Amniotic epithelial cell (primary cell): ENCODE measurements around the gene DARS2.
"Not testable (repeated sequence)": the region's sequence is repeated elsewhere in the genome, so short reads cannot be mapped to it uniquely, and the experiment has no call there.

Source experiments
- DNase-seq: peaks from one replicate; pipeline ENCODE4 v3.0.0-alpha.2; 2010; ENCODE audit warnings: low read depth

The DARS2 gene

DNA sequence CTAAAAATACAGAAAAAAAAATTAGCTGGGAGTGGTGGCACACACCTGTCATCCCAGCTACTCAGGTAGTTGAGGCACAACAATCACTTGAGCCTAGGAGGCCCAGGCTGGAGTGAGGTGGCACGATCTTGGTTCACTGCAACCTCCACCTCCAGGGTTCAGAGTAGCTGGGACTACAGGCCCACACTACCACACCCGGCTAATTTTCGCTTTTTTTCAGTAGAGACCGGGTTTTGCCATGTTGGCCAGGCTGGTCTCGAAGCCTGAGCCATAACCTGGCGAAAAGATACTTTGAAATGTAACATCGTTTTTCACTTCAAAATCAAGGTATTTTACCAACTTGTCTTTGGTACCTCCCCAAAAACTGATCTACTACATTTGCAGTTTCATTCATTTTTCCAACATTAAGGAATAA lies 37.3 kb downstream of the DARS2 start:
- DNase-seq, result no peak

DNA sequence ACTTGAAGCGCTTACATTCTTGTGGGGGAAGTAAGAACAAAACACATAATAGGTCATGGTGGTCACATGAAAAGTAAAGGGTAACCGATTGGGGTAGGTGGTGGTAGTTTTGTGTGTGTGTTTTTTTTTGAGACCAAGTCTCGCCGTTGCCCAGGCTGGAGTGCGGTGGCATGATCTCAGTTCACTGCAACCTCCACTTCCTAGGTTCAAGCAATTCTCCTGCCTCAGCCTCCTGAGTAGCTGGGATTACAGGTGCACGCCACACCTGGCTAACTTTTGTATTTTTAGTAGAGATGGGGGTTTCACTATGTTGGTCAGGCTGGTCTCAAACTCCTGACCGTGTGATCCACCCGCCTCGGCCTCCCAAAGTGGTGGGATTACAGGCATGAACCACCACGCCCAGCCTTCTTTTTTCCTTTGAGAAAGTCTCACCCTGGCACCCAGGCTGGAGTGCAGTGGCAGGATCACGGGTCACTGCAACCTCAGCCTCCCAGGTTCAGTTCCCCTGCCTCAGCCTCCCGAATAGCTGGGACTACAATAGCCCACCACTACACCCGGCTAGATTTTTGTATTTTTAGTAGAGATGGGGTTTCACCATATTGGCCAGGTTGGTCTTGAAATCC lies 37.8 kb downstream of the DARS2 start:
- not testable (repeated sequence) for DNase-seq

DNA sequence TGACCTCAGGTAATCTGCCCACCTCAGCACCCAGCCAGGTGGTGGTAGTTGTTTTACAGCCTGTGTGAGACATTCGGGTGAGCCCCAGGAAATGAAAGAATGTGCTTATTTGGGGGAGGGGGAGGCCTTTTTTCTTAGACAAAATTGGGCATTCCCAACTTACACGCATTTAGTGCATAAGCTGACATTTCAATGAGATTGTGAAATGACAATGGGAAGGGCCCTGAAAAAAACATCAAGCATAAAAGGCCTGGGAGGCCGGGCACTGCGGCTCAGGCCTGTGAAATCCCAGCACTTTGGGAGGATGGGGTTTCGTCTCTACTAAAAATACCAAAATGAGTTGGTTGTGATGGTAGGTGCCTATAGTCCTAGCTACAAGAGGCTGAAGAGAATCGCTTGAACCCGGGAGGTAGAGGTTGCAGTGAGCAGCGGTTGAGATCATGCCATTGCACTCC lies 38.3 kb downstream of the DARS2 start:
- DNase-seq, result no peak

DNA sequence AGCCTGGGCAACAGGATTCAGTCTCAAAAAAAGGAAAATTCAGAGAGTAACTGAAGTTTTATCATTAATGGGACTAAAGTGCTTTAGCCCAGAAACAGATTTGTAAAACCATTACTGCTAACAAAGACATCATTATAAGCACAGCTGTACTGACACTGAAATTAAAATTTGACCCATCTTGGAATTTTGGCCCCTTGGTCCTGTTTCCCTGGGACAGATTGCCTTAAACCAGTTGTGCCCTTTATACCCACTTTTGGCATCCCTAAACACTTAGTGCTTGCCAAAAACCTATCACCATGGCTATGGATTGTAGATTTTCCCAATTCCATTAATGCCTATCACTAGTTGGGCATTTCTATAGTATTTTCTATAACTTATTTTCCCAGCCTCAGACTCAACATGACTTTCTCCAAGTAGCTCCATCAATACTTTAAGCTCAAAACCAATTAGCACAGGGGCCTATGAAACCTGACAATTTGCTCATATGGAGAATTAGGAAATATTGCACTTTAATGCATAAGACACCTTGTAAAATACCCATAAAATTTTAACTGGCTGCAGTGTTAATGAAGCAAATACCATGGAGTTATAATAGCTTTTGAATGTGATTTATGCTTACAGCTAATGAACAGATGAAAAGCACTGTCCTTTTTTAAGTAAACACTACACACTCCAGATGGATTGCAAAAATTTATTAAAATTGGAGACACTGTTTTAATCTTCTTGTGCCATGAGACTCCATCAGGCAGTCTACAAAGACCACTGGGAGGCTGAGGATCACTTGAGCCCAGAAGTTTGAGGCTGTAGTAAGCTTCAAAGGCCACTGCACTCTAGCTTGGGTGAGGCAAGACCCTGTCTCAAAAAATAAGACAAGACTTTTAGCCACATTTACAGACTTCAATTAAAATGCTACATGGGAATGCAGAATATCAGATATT lies 39.0 kb downstream of the DARS2 start:
- DNase-seq, result no peak

DNA sequence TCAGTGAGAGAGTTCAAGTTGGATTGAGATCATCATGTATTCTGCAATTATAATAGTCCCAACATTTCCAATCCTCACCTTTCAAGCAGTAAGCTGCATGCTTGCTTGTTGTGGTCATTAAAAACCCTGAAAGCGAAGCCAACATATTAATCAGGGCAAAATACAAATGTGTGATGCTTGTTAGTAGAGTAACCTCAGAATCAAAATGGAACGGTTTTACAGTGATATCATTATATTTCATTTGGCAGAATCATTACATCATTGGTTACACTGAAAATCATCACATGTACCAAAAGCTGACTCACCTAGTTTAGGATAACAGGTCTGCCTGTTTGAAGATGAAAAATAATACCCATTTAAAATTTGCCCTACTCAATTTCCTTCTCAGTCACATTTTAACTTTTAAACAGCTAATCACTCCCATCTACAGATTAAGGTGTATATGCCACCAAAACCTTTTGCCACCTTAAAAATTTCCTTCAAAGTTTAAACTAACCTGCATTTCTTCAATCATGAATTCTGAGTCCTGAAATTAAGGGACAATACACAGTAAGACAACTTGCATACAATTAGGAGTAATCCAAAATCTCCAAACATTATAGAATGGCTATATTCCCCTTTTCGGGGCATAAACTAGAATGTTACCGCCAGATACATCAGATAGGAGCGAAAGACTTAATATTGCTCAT lies 39.9 kb downstream of the DARS2 start:
- DNase-seq, result peak; percentile 50

DNA sequence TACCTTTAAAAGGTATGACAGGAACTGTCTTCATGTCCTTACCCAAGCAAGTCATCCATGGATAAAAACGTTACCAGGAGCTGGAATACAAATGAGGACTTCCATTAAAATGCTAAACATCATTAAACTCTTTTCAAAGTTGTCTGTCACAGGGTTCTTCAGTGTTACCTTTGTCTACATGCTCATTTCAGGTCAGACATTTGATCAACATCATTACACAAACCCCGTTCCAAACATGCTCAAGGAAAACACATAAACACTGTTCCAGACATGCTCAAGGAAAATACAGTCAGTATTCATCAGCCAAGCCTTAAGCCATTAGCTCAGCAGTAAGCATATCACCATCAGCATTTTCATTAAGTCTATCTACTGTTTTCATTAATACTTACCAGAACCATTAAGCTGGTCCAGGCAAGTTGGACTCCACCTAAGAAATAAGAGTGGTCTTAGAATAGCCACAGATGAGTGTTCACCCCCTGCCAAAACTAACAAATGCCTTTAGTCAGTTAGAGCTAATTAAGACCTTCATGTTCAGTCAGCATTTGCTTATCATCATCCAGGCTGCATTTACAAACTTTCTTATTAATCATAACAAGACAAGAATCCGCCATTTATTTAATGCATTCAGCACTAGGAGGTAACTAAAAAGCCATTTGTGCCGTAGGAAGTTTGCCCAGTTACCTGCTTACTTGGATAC lies 41.1 kb downstream of the DARS2 start:
- DNase-seq, result no peak

DNA sequence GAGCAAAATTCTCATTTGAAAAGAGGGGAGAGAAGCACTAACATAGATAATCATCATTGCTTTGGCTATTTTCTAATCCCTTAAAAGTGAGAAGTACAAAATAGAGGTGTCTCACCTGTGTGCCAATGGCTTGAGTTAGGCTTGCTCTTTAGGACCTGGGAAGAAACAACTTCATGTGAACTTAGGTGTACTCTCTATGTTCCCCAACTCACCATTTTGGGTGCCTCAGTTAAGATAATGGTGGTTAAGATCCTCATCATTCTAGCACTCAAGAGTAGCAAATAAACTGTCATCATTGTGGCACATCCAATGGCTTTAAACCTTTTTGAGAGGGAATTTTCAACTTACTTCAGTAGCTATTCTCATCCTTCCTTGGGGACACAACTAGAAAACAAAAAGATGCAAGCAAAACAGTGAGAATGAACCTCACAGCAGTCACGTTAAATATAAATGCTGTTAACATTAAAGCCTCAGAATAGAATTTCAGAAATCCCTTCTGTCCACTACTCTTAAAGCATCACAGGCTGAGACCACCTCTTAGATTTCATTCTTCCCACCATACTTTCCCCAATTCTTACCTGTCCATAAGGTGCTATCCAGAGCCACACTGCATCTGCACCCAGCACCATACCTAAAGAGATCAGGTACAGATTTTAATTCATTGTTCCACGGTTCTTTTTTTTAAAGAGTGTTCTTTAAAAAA lies 42.1 kb downstream of the DARS2 start:
- DNase-seq, result no peak

DNA sequence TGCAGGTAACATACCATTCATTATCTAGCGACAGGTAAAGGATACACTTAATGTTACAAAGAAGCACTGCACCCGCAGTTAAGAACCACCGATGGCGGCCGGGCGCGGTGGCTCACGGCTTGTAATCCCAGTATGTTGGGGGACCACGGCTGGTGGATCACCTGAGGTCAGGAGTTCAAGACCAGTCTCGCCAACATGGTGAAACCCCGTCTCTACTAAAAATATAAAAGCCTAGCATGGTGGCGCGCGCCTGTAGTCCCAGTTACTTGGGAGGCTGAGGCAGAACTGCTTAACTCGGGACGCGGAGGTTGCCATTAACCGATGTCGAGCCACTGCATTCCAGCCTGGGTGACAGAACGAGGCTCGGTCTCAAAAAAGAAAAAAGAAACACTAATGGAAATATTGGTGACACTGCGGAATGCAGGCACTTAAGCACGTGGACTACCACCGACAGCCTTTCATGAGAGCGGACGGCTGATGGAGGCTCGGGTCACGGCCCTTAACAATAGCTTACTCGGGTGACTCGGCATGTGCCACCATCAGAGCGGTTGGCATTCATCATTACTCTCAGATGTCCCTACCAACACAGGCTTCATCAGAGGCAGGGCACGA lies 42.8 kb downstream of the DARS2 start:
- DNase-seq, result peak; percentile 28

DNA sequence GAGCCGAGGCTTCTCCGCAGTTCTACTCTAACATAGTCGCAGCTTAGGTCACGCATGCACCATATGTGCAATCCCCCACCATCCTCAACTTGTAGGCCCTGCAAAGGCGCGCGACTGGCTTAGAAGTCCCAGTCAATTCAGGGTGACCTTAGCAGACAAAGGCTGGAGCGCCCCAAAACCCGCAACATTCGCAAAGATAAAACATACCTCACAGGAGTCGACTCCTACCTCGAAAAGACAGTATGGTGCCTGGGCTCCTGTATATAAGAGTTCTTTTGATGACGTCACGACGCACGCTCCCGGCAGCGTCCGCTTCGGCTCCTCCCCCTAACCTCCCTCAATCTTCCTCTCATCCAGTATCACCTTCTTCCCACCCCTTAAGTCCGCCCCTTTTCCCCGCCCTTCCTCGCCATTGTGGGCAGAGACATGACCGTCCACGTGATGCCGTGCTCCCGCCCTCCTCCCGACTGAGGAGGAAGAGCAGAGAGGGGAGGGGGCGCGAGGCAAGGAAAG lies 43.3 kb downstream of the DARS2 start, which contains the start of gene GAS5:
Gene GAS5 (minus strand): TSS at position 237 of the 513 bp plus-strand sequence.
- peak; percentile 99 for DNase-seq

DNA sequence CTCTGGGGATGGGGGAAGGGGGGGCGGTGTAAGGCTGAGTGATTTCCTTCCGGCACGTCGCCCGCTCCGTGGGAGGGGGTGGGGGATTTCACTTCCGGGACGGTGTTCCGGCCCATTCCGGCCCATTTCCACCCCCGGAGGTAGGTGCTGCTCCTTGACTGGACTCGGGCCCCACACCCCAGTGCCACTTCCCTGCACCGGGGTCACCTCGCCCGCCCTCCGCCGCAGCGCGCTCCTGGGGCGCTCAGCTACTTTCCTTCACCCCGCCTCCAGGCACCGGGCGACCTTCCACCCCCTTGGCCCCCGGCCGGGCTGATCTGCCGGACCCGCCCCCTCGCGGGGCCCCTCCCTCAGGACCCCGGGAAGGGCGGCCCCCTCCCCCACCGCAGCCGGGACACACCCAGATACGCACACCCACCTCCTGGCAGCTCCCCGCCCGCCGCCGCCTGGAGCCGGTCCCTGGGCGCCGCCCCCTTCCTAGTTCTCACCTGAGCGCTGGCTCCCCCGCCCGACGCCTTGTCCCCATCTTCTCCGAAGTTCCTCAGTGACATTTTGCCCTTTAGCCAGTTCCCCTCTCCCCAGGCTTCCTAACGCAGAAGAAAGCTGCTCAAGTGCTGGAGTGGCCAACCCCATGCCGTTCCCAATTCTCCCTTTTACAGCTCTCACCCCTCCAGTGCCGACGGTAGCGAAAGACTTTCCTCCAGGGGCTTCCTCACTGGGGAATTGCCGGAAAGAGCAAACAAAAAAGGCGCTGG lies 44.0 kb downstream of the DARS2 start, which contains the start of gene ZBTB37:
Gene ZBTB37 (plus strand): TSS at position 115 of the 755 bp plus-strand sequence. CDS start 1,846 bp downstream, outside the sequence.
- peak; percentile 37 for DNase-seq

DNA sequence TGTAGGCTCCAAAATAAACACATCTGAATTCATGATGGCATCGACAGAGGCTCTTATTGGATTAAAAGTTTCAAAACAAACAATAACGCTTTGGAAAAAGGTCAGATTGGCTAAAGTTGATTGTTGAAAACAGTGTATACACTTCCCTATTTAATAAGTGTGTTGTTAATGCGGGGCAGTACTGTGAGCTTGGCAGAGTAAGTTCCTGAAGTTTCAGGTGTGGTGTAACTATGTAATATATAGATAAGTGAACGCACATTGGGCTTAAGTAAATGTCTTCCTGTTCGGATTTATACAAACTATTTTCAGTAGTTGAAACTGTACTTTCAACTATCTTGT lies 44.5 kb downstream of the DARS2 start:
- no peak for DNase-seq

DNA sequence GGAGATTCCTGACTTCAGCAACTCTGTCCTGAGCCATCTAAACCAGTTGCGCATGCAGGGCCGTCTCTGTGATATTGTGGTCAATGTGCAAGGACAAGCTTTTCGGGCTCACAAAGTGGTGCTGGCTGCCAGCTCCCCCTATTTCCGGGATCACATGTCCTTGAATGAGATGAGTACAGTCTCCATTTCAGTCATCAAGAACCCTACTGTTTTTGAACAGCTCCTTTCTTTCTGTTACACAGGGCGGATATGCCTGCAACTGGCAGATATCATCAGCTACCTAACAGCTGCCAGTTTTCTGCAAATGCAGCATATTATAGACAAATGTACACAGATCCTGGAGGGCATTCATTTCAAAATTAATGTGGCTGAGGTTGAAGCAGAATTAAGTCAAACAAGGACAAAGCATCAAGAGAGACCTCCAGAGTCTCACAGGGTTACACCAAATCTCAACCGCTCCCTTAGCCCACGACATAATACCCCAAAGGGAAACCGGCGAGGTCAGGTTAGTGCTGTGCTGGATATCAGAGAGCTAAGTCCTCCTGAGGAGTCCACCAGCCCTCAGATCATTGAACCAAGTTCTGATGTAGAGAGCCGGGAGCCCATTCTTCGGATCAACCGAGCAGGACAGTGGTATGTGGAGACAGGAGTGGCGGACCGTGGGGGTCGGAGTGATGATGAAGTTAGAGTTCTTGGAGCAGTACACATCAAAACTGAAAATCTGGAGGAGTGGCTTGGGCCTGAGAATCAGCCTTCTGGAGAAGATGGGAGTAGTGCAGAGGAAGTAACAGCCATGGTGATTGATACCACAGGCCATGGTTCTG lies 46.0 kb downstream of the DARS2 start:
- DNase-seq, result no peak

DNA sequence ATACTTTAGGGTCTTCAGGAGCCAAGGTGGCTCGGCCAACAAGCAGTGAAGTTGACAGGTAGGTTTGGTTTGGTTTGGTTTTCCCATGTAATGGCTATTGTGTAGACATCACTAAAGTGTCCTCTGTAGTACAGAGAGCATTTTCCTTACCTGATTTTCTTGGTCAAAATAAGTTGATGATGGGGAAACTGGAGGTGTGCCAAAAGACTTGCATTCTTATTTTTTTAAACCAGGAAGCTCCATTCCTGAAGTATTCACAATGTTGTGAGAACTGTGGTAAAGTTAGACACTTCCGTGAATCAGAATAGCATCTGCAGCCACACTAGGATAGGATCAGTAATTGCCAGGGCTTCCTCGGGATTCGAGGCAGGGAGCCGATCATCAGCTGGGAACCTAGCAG lies 46.6 kb downstream of the DARS2 start:
- DNase-seq, result no peak

DNA sequence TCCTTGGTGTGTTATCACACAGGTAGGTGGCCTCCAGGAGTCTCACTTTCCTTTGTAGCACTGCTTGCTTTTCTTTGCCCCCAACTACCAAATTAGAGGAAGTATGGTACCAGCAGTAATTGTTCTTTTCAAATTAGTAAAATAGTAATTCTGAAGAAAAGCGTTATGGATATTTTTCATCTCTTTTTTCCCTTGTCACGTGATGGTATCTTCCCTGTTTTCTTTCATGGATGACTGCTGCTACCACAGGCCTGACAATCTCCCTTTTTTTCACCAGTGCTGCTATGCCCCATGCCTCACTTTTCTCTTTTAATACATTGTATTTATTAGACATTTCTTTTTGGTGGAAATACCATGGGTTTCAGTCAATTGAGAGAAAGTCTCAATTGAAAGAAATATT lies 47.0 kb downstream of the DARS2 start:
- DNase-seq, result no peak

DNA sequence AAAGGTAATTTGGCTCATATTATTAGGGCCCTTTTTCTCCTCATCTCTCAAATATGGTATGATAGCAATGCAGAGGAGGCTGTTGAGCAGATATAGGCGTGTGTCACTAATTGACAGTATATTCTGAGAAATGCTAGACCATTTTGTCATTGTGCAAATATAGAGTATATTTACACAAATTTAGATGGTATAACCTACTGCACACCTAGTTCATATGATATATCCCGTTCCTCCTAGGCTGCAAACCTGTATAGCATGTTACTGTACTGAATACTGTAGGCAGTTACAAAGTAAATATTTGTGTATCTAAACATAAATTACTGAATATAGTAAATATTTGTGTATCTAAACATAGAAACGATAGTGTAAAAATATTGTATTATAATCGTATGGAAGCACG lies 52.3 kb downstream of the DARS2 start:
- DNase-seq, result no peak

DNA sequence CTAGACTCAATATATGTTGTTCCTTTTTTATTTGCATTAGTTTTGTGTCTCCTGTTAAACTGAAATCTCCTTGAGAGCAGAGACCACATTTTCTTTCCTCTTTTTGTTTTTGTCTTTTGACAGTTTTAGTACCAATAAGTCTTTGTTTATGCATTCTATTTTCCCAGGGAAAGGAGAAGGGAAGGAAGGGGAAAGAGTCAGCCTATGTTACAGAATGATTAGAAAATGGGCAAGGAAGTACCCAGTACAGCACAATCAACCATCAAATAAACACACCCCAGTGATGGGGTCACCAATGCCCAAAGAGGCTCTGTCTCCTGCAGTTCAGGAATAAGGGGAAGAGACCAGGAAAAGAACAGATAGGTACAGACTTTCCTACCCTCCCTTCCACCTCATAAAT lies 53.8 kb downstream of the DARS2 start:
- no peak for DNase-seq

DNA sequence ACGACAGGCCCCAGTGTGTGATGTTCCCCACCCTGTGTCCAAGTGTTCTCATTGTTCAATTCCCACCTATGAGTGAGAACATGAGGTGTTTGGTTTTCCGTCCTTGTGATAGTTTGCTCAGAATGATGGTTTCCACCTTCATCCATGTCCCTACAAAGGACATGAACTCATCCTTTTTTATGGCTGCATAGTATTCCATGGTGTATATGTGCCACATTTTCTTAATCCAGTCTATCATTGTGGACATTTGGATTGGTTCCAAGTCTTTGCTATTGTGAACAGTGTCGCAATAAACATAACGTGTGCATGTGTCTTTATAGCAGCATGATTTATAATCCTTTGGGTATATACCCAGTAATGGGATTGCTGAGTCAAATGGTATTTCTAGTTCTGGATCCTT lies 56.6 kb downstream of the DARS2 start:
- DNase-seq, result not testable (repeated sequence)

DNA sequence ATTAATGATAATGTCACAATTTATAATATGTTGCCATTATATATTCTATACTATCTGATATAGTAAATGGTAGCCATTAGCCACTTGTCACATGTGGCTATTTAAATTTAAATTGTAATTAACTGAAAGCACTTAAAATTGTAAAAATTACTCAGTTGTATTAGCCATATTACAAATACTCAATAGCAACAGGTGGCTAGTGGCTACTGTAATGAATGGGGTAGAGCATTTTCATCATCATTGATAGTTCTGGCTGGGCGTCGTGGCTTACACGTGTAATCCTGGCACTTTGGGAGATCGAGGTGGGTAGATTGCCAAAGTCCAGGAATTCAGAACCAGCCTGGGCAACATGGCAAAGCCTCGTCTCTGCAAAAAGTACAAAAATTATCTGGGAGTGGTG lies 60.2 kb downstream of the DARS2 start:
- no peak for DNase-seq
